Measurements from ENCODE around the gene SERPINB13.
"Not testable (repeated sequence)": the region's sequence is repeated elsewhere in the genome, so short reads cannot be mapped to it uniquely, and the experiment has no call there.

The SERPINB13 gene

DNA sequence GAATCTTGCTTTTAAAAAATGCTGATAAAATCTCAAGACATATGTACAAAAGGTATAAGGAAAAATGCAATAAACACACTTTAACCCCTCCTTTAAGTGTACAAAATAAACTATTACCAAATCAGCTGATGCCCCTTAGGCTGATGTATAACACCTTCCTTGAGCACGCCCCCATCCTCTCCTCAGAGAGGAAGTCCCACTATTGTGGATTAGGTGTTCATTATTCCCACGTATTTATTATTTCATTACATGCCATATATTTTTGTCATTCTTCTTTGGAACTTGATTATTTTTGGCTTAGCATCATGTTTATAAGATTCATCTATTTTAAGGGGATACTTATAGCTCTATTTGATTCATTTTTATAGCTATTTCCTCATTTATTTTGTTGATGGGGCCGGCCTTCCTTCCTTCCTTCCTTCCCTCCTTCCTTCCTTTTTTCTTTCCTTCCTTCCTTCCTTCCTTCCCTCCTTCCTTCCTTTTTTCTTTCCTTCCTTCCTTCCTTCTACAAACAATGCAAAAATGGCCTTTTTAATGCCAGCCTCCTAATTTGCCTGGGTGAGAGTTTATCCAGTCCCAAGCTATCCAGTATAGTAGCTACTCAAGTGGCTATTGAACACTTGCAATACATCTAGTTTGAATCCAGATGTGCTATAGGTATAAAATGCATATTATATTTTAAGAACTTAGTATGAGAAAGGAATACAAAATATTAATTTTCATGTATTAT, 4.0 kb downstream of the SERPINB13 start:
- DNase-seq (ENCODE audit: low spot score) = no peak

DNA sequence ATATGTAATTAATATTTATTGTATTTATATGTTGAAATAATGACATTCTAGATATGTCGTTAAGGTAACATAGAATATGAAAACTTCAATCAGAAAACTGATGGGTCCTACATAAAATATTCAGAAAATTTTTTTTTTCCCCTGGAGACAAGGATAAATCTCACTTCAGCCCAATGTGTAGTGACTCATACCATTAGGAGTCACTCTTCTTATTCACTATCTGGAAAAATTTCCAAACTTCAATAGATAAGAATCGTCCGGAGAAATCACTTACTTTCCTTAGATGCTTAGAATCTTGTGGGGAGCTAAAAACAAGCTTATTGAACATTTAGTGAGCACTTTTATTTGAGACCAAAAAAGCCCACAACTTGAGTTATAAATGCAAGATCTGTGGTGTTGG, 4.6 kb downstream of the SERPINB13 start:
- DNase-seq (ENCODE audit: low spot score) = no peak

DNA sequence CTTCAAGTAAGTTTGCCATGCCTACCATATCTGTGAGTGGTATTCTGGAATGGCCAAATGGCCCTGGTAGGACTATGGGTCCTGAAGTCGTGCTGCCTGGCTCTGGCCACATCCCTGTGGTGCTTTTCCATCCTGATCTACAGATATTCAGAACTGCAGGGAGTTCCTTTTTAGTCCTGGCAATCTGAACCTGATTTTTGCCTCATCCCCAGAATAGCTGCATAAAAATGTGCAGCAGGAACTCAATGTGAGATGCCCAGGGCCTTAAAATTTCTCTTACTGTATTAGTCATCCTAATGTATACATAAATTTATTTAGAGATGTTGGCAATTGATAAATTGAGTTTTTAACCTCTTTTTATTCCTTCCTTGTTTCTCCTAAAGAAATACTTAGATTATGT, 5.3 kb downstream of the SERPINB13 start:
- DNase-seq (ENCODE audit: low spot score) = no peak

DNA sequence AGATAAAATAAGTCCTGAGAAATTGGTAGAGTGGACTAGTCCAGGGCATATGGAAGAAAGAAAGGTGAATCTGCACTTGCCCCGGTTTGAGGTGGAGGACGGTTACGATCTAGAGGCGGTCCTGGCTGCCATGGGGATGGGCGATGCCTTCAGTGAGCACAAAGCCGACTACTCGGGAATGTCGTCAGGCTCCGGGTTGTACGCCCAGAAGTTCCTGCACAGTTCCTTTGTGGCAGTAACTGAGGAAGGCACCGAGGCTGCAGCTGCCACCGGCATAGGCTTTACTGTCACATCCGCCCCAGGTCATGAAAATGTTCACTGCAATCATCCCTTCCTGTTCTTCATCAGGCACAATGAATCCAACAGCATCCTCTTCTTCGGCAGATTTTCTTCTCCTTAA, 9.8 kb downstream of the SERPINB13 start:
- DNase-seq (ENCODE audit: low spot score) = no peak

DNA sequence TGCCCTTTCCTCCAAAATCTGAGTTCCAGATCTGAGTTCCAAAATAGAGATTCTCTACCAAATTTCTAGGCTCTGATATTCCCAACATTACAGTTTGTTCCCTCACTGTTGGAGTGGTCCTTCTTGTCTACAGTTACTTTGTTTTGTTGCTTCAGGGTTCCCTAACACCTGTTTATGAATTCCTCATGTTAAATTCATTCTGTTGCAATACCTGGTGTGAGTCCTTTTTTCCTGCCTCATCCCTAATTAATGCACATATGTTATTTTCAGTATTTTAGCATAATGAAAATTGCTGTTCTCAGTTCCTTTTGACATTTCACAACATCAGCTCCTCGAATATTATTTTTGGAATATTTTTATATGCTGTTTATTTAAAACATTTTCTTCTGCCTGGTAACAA, 16.2 kb downstream of the SERPINB13 start:
- no peak for DNase-seq (ENCODE audit: low spot score)

DNA sequence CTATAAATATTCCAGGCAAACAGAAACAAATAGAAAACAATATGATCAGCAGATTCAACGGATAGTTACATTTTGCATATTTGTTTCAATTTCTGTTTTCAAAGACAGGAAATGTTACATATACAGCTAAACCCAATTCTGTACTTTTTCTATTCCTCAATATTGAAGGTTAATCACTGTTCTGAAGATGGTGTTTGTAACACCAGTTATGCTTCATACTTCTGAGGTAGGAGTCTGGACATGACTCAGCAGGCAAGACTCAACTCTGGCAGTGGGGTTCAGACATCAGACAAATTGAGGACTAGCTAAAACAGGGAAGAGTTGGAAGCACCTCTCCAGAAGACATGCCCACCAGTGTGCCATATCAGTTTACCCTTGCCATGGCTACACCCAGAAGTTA, 16.6 kb downstream of the SERPINB13 start:
- DNase-seq (ENCODE audit: low spot score) = no peak

DNA sequence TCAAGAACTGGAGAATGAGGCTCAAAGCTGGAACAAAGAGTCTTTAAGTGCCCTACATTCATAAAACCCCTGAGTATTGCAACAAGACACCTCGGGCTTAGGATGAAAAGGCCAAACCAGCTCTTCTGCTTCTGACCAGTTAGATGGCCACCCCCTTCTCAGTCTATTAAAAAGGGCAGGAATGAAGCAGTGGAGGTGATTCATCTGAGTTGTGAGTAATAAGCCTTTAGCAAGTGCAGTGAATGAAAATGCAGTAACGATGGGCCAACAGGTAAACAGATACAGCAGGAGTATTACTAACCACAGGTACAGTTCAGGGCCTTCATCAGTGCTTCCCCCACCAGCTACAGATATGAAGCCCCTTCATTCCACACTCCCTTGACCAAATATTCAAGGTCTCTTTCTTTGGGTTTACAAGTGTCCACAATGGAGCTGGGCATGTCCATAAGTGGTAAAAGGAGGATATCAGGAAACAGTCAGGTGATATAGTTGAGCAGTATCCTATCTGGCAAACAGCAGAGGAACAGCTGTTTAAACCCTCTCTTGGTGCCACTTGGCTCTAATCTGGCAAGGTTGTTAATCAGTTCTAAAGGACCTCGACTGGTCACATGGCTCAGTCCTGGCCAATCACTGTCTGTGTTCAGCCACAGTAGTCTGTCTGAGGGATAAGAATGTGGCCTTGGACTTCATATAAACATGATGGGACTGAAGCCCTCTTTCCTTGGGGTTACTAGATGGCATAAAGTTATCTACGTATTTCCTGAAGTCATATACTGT, 17.8 kb downstream of the SERPINB13 start:
- DNase-seq (ENCODE audit: low spot score) = no peak

DNA sequence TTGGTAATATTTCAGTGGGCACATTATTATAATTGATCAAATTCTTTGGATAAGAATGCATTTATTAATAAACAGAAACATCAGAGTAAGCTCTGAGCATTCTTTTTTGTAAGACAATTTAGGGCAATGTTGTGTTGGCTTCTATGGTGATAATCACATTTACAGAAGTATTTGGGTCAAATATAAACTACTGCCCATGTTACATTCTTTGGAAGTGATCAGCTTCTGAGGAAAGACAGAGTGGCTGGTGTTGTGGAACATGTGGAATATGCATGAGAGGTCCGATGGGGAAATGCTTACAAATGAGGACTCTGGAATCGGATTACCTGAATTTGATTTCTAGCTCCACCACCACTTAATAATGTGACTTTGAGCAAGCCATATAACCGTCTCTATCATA, 19.4 kb downstream of the SERPINB13 start:
- no peak for DNase-seq (ENCODE audit: low spot score)

DNA sequence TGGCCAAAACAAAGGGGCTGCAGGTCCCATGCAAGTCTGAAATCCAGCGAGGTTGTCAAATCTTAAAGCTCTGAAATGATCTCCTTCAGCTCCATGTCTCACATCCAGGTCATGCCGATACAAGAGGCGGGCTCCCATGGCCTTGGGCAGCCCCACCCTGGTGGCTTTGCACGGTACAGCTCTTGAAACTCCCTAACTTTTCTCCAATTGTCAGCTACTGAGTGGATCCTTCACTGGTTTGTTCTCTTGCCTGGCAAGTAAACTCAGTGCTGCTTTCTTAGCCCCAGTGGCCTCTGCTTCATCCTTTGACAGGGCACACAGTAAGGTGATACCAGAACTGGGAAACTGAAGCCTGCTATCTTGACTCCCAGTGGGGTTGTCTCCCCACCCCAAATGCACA, 26.3 kb downstream of the SERPINB13 start:
- DNase-seq (ENCODE audit: low spot score) = no peak

DNA sequence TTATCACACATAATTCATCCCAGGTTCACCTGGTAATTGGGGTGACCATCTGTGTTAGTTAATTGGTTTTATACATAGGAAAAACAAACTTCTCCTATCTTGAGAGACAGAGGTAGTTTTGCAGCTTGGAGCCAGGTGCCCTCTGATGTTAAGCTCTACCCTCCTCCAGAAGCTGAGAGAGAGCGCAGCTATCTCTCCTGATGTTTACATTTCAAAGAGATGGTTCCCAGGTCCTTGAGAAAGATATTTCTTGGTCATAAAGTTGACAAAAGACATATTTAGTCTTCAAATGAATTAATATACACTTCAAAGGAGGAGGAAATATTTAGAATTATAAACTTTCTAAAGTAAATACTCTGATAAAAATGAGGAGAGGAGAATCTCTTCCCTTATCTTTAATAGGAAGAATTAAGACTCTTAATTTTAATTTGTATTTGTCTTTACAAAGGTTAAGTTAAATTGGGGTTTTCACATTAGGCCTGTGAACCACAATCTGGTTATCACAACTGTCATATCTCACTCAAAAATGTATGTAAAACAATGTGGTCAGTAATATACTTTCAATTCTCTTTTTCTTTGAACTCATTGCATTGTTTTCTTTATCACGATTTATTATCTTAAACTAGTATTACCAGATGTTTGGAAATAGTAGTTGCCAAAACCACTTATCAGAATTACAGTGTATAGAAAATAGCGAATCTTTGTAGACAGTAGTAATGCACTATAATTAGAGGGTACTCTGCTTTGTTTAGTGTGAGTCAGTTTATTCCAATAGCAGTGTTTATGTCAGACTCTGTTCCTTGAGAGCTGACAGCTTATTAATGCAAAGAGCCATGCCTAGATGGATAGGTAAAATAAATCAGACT, 30.1 kb downstream of the SERPINB13 start:
- no peak for DNase-seq (ENCODE audit: low spot score)

DNA sequence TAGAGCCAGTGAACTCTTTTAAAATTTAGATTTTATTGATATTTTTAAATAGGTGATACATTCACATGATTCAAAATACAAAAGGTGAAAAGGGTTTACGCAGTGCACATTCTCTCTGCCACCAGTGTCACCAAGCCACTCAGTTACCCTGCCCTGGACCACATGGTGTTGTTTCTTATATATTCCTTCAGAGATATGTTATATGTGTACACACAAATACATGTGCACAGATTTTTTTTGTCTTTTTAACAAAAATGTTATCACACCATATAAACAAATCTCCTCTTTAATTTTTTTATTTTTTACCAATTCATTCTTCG, 30.7 kb downstream of the SERPINB13 start:
- DNase-seq (ENCODE audit: low spot score) = no peak

DNA sequence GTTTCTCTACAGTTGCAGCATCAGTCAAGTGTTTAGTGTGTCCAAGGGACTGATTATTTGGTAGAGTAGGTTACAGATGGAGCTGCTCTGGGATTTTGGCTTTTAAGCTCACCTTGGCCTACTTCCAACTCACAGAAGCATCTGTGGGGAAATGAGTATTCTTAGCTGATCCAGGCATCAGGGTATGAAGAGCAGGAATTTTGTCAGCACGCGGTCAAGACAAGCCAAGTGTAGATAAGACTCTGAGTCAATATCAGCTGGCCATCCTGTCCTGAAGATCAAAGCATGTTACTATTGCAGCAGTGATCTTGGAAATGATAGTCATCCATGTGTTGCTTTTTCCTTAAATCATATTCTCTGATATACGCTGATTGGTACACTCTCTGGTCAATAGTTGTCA, 32.5 kb downstream of the SERPINB13 start:
- DNase-seq (ENCODE audit: low spot score) = no peak

DNA sequence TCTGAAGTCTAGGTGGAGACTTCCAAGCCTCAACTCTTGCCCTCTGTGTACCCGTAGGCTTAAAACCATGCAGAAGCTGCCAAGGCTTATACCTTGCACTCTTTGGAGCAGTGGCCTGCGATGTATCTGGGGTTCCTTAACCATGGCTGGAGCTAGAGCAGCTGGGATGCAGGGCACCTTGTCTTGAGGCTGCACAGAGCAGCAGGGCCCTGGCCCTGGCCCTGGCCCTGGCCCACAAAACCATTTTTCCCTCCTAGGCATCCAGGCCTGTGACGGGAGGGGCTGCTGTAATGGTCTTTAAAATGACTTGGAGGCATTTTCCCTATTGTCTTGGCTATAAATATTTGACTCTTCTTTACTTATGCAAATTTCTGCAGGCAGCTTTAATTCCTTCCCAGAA, 37.7 kb downstream of the SERPINB13 start:
- DNase-seq (ENCODE audit: low spot score) = no peak

DNA sequence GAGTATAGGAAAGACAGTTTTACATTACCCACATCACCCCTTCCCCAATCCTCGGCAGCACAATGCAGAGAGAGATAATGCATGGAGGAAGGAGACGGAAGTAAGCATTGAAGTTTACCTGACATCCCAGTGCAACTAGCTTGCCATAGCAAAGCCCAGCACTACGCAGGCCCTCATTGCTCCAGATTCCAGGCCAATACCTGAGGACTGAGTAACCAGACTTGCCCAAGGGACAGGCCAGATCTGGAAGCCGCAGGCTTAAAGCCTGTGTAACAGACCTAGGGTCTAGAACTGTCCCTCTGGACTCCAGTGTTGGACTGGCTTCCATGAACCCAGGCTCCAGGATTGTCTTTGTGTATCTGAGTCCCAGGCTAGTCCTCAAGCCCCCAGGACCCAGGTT, 39.3 kb downstream of the SERPINB13 start:
- no peak for DNase-seq (ENCODE audit: low spot score)

DNA sequence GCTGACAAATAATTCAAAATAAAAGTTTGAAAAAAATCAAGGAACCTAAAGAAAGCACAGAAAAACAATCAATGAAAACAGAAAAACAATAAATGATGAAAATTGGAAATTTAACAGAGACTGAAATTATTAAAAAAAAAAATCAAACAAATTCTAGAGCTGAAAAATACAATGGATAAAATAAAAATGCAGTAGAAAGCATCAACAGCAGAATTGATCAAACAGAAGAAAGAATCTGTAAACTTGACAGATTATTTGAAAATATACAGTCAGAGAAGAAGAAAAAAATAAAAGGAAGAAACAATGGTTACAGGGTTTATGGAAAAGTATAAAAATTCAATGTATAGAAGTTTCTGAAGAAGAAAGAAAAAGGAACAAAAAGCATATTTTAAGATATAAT, 40.7 kb downstream of the SERPINB13 start:
- DNase-seq (ENCODE audit: low spot score) = no peak

DNA sequence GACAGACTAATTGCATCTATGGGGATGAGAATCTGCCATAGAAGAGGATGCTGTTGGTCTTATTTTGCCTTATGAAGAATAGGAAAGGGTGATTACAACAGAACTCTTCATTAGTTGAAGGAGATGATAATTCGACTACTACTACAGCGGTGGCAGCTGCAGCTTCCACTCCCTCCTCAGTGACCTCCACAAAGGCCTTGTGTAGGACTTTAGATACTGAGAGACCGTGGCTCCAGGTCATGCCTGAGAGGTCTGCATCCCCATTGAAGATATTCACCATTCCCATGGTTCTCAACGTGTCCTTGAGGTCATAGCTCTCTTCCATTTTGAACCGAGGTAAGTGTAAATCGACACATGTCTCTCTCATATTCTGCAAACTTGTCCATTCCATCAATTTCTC, 50.6 kb downstream of the SERPINB13 start:
- no peak for DNase-seq (ENCODE audit: low spot score)

DNA sequence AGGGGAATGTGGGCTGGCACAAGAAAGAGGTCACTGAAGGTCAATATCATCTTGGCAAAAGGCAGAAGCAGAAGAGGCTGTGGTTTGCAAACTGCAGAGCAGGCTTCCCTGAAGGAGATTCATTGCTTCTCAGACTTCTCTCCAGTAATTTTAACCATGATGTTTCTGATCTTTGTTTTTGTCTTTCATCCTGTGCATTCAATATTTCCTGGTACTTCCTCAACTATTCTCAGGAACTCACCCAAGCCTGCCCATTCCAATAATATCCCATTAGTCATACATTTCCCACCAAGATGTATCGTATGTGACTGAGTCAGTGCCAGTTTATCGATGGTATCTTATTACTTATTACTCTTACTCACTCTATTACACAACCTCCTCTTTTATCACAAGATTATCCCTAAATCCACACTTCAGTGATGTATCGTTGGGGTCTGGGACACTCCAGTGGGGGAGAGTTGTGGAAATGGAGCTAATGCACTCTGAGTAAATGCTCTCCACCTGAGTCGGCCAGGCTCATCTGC, 54.1 kb downstream of the SERPINB13 start:
- DNase-seq (ENCODE audit: low spot score) = not testable (repeated sequence)

DNA sequence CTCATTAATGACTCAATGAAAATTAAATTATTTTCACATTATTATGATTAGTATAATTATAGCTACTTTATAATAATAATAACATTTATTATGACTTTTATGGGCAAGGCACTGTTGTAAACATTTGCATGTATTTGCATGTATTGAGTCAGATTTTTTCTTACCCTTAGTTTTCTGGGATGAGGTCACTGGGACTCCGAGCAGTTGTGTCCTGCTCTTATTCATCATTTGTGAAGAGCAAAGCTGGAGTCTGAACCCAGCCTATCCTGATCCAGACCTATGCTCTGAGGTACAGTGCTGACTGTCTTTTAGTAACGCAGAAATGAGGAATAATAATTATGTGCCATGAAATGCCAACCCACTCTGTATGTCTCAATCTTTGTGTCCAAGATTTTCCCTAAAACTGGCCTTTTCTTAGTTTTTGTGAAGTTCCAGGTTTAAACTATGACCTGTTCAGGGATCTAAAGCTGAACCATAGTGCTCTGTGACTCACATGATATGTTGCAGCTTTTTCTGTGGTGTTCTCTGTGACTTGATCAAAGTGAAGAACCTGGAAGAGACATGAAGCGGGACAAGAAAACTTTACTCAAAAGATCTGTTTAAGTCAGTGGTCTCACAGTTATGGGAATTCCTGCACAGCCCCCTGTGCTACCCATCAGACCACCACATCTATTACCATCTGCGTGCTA, 55.7 kb downstream of the SERPINB13 start:
- DNase-seq (ENCODE audit: low spot score) = not testable (repeated sequence)

DNA sequence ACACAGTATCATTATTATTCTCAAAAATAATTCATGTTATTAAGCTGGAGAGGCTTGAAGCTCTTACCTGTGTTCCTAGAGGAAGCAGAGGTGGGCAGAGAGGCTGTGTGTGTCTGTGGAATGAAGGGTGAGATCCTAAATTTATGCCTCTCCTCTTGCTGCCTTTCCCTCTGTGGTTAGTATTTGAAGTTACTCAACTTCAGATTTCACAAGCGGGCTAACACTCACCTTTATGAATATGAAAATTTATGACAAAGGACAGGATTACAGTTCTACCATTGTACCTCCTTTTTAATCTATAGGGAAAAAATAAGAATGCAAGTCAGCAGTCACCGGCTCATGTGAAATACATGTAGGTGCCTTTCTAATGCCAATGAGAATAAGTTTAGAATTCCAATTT, 57.0 kb downstream of the SERPINB13 start, which contains the start of gene SERPINB4:
Gene SERPINB4, minus strand, starts transcription at position 115 of the 400 bp plus-strand sequence. CDS start 679 bp downstream, outside the sequence.
- DNase-seq (ENCODE audit: low spot score) = not testable (repeated sequence)

DNA sequence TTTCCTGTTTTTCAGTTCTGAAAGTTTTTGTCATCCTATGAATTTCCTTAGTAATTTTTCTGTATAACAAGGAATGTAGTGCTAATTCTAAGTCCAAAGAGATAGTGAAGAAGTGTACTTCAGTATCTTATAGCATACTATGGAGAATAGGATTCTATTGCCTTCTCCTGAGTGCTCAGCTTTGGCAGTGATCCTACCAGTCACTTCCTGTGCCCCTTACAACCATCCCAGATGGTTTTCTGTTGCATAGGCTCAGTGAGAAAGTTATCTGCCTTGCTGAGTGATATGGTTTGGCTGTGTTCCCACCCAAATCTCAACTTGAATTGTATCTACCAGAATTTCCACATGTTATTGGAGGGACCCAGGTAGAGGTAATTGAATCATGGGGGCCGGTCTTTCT, 57.6 kb downstream of the SERPINB13 start:
- DNase-seq (ENCODE audit: low spot score) = not testable (repeated sequence)

DNA sequence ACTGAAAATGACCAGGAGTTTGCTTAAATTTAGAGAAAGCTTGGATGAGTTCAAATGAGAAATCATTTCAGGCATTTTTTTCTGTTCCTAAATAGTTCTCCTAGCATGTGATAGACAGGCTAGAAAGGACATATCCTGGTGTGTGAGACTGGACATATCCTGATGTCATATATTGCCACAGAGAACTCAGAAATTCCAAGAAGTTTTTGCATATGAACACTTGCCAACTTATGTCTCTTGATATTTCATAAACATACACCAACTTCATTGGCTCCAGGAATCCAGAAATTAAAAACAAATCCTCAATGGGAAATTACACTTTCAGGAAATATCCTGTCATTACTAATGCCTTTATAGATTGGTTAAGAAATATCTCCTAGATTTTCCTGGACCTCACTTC, 59.8 kb downstream of the SERPINB13 start:
- no peak for DNase-seq (ENCODE audit: low spot score)

DNA sequence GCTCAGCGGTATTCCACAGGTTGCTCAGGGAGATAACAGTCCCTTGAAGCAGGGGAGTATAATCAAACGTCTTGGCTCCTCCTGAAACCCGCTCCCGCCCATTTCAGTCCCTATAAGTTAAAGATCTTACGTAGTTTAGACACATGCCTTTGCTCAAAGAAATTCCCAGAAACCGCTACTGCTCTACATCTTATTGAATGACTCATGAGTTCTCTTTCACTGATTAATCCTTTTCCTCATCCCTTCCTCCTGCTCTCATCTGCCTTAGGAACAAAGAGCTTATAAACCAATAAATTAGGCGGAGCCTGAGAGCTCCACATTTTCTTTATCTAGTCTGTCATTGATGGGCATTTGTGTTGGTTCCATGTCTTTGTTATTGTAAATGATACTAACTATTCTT, 61.1 kb downstream of the SERPINB13 start:
- DNase-seq (ENCODE audit: low spot score) = no peak
